Measurements from ENCODE around the gene RASGRF1.
"Not testable (repeated sequence)": the region's sequence is repeated elsewhere in the genome, so short reads cannot be mapped to it uniquely, and the experiment has no call there.

RASGRF1 gene

GRCh38 chr15:79035111-79035601 lies 55.4 kb downstream of the RASGRF1 start:
- peak; percentile 11 for DNase-seq

DNA sequence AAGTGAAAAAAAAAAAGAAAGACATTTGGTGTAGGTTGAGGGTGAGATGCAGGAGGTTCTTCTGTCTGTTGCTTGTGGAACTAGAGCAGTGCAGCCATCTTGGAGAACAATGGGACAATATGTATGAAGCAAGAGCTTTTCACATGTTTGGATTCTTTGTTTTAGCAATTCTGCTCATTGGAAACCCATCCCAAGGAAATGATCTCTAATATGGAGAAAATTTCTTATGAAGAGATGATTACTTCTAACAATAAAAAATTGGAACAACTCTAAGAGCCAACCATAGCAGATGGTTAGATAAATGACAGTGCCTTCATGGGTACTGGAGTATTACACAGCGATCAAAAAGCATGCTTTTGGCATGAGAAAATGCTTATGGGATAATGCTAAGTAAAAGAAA lies 56.3 kb downstream of the RASGRF1 start:
- no peak for DNase-seq

DNA sequence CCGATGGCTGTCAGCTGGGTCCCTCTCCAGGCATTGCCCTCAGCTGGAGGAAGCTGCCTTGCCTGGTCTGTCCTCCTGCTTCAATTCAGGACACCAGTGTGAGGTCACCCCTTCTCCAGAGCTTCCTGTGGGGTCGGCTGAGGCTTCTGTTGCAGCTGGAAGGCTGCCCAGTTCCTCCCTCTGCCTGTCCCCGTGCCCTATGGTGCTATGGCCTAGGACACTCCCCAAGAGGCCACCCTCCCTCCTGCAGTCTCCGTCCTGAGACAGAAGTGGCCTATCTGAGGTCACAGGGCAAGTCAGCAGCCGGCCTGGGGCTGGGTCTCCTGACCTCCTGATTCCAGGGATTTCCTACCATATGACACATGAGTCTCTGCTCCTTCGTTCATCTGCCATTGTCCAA lies 57.9 kb downstream of the RASGRF1 start:
- no peak for DNase-seq

DNA sequence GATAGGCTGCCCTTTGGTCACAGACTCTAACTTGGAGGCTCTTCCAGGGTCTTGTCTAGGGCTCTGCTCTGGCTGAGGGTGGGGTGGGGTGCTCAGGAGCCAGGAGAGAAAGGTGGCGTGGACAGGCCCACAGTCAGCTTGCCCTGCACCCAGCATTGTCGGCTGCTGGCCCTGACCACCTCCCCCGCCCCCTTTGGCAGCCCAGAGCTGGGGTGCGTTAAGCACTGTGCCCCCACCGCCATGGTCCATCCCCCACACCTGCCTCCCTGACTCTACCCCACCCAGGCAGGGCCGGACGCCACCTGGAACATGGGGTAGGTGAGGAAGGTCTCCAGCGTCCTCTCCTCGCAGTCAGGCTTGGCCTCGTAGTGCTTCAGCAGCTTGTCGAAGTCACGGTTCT lies 58.8 kb downstream of the RASGRF1 start:
- DNase-seq: no peak

DNA sequence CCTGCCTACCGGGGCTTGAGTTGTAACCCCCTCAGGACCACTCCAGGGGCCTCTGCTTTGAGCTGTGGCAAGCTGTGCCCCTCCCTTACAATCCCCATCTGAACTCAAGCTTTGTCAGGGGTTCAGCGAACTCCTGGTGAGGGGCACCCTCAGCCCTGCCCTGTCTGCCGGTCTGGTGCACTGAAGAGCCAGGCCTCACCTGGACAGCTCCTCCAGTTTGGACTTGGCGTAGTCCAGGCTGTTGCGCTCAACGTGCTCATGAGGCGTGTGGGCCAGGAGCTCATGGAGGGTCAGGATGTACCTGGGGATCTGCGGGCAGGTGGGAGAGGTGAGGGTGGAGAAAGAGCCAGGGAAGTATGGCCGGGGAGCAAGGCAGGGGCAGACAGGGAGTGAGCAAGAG lies 59.4 kb downstream of the RASGRF1 start:
- no peak for DNase-seq

GRCh38 chr15:79030470-79030869 lies 60.1 kb downstream of the RASGRF1 start:
- no peak for DNase-seq

DNA sequence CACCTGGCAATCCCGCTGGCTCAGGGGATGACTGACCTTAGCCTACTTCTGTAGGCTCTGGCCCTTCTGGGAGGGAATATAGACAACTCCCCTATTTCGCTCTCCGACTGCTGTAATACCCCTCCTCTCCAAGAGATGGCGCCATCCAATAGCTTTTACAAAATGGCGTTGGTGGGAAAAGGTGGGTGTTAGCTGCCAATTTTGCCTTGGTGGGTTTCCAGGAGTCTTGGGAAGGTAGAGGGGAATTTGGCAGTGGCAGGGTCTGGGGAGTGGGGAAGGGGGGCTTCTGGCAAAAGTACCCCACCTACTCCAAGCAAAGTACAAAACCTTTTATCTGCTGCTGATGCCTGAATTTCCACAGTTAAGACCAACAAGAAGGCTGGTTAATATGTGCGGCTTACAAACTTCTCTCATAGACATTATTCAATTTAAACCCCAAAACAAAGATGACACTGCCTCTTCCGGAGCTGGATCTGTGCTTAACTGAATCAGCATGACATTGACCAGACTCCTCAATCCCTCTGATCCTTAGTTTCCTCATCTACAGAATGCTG lies 62.1 kb downstream of the RASGRF1 start:
- DNase-seq: peak; percentile 32

GRCh38 chr15:79027532-79028410 lies 62.8 kb downstream of the RASGRF1 start:
- DNase-seq: no peak

DNA sequence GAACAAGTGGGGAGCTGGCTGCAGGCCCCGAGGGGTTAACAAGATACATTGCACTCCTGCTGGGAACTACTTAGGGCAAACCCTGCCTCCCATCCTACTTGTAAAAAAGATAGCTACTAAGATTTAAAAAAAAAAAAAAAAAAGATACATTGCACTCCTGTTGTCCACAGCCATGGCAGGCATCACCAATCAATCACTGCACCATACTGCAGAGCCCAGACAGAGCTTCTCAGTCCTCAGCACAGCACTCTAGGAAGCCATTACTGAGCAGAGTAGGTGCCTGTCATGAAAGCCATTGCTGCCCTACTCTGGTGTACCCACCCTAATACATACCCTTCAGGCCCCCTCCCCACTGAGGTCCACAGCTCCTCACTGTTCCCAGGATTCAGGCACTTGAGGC lies 64.8 kb downstream of the RASGRF1 start:
- DNase-seq: no peak

- no peak for DNase-seq
Observed at GRCh38 chr15:79025201-79025600, 65.4 kb downstream of the RASGRF1 start.

- not testable (repeated sequence) for DNase-seq
Observed at GRCh38 chr15:79024493-79024892, 66.1 kb downstream of the RASGRF1 start.

GRCh38 chr15:79023918-79024317 lies 66.7 kb downstream of the RASGRF1 start:
- no peak for DNase-seq

- DNase-seq: no peak
Observed at GRCh38 chr15:79023546-79023890, 67.1 kb downstream of the RASGRF1 start.

DNA sequence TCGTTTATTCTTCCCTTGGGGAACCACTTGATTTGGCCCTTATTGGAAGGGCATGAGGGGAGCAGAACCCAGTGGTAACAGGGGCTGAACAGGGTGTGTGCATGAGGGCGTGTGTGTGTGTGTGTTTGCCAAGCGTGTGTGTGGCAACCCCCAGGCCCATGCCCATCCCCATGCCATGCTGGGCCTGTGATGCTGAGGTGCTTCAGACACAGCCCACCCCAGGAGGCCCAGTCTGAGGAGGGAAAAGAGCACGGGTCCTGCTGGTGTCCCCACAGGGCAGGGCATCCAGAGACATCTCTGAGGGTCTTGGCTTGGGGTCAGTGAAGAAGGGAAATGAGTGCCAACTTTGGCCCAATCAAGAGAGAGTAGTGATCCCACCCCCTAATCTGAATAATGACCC lies 71.6 kb downstream of the RASGRF1 start:
- DNase-seq: no peak

GRCh38 chr15:79017953-79018352 lies 72.6 kb downstream of the RASGRF1 start:
- no peak for DNase-seq

DNA sequence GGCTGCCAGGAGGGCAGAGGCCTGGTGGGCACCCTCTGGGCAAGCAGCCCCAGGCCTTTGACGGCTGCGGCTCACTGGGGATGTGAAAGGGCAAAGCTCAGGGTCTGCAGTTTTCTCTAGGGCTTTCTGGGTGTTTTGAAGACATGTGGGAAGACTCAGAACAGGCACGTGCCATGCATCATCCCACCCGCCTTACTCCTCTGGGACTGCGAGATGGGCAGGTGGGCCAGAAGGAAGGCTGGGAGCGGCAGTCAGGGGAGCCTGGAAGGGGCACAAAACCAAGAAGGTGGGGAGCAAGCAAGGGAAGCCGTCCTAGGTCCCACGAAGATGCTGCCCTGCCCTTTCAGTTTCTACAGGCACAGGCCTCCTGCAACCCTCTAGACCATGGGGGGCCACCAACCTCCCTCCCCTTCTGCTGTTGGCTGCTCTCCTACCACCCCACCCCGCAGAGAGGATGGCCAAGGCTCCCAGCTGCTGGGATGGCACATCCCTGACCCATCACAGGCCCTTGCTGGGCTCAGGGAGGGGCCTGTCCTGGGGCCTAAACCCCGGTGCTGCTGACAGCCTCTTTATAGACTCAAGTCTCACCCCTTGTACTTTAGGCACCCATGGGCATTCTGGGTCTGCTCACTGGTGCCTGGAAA lies 73.9 kb downstream of the RASGRF1 start:
- DNase-seq: no peak

DNA sequence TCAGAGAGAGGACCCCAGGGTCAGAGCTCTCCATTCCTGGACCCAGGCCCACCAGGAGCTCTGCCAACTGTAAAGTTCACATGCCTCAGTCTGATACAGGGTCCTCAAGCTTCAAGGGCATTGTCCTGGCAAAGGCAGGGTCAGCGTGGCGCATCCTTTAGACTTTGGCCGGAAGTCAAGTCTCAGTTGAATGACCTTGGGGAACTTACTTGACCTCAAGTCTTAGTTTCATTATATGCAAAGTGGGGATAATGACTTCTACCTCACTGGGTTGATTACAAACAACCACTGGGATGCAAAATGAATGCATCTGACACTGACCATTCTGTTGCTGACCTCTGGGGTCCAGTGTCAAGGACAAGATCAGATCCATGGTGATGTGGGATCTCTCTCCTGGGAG lies 75.2 kb downstream of the RASGRF1 start:
- no peak for DNase-seq

GRCh38 chr15:79010278-79010677 lies 80.3 kb downstream of the RASGRF1 start:
- no peak for DNase-seq

GRCh38 chr15:79009379-79009778 lies 81.2 kb downstream of the RASGRF1 start:
- DNase-seq: no peak

- no peak for DNase-seq
Observed at GRCh38 chr15:79008659-79009058, 81.9 kb downstream of the RASGRF1 start.

DNA sequence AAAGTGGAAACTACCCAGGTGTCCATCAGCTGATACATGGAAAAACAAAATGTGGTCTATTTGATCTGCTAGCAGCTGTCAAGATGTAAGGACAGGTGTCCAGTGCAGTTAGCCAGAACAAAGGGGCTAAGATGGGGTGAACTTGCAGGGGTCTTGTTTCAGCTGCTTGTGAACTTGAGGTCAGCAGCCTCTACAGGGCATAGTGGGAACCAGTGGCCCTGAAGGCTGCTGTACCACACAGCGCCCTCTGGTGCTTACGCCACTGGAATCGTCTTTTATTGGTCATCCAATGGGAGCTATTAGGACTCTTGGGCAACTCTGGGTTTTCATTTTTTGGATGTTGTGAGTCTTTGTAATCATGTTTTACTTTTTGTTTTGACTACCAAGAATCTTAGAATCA lies 83.5 kb downstream of the RASGRF1 start:
- peak; percentile 40 for DNase-seq

DNA sequence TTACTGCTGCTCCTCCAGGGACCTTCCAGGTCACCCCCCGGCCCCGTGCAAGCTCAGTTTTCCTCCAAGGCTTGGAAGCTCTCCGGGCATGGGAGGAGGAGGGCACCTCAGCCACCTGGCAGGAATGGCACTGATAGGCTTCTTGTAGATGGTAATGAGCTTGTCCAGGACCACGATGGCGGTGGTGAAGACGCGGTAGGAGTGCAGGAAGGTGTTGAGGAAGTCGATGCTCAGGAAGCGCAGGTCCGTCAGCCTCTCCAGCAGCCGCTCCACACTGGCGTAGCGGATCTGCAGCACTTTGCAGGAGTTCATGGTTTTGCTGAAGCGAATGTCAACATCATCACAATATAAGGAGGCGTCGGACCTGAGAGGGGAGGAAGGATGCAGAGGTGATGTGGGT lies 84.5 kb downstream of the RASGRF1 start:
- DNase-seq: no peak

DNA sequence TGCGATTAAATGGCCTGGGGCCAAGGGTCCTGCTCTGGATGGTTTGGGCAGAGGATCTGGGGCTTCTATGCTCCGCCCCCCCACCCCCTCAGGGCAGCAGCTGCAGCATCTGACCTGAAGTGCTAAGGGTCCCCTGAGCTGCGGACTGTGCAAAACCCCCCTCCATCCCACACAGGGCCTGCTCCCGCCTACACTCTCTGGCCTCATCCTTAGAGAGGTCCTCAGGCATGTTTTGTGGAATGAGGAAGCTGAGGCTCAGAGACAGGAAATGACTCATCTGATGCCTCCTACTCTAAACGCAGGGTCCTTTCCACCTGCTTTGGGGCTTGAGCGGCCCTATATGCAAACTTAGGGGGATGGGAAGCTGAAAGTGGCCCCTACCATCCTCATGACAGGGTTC lies 86.2 kb downstream of the RASGRF1 start:
- DNase-seq: peak; percentile 76

DNA sequence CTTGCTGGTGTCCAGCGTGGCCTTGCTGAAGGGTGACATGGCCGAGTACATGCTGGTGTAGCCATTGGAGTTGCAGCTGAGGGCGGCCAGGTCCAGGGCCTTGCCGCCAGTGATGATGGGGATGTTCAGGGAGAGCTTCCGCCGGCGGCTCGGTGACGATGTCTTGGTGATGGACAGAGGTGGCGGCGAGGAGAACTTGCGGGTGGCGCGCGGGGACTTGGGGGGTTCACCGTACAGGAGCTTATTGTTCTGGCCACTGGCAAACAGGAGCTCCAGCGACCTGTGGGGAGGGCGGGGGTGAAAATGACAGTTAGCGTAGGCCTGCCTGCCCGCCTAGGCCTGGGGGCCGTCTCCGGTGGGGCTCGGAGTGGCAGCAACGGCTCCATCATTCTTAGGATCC lies 86.7 kb downstream of the RASGRF1 start:
- no peak for DNase-seq

Data from fibroblast of skin of right quadriceps (primary cell).